ENCODE results near the gene TLK1. TPM values are rescaled to one million over a fixed set of nuclear protein-coding genes. Genes with fewer than 3 reads are reported as not detected.

TLK1 gene
- polyA plus RNA-seq, 1 experiment: 28.3 TPM

DNA sequence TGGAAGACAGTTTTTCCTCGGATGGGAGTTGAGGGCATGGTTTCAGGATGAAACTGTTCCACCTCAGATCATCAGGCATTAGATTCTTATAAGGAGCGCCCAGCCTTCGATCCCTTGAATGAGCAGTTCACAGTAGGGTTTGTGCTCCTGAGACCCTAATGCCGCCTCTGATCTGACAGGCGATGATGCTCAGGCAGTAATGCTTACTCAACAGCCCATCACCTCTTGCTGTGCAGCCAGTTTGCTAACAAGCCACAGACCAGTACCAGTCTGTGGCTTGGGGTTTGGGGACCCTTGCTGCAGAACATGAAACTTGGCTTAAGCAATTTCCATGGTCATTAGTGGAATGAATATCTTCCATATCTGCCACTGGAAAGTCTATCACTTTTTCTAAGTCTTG is 175.3 kb downstream of the TLK1 start:
- Histone ChIP-seq H3K9me3 (ENCODE audit: control insufficient read depth, insufficient read depth, low read length) (no peaks in the 10 kb centered on the region), H3K27ac (ENCODE audit: low read depth, low read length) (no peak overlapping the region), H3K27me3 (ENCODE audit: control insufficient read depth, insufficient read depth, low read length) (no peaks in the 10 kb centered on the region), H3K4me3 (ENCODE audit: low read depth, low read length) (no peak overlapping the region)
- no peak for DNase-seq (ENCODE audit: low read depth, low spot score)
- CTCF ChIA-PET: interaction anchor here (0.6 kb wide), 1 partner anchor 90 kb away, joined by 5 read pairs; no protein-coding TSS in a partner anchor
- no peak for TF ChIP-seq CTCF (IDR thresholded peaks at IDR 0.05; ENCODE audit: low read depth, low read length)
- POLR2A ChIA-PET: interaction anchor here (0.9 kb wide), 1 partner anchor 9 kb away, joined by 4 read pairs; no protein-coding TSS in a partner anchor

DNA sequence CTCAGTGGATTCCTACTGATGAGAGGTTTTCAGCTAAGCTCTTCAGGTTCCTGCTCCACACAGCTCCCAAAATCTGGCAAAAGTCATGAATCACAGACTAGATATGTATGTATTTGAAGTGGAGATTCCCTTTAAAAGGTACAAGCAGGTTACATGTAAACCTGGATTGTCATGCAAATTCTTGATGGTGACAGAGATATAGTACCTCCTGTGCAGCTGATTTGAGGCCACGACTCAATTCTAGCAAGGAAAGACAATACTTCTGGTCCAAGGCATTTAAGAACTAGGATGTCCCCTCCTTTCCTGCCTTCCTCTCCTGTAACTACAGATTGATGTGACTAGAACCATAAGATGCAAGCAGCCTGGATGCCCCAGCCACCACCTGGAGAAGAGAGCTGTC is 176.6 kb downstream of the TLK1 start:
- Histone ChIP-seq H3K9me3 (ENCODE audit: control insufficient read depth, insufficient read depth, low read length) (no peaks in the 10 kb centered on the region), H3K27ac (ENCODE audit: low read depth, low read length) (no peak overlapping the region), H3K4me3 (ENCODE audit: low read depth, low read length) (no peak overlapping the region), H3K27me3 (ENCODE audit: control insufficient read depth, insufficient read depth, low read length) (no peaks in the 10 kb centered on the region)
- TF ChIP-seq CTCF (IDR thresholded peaks at IDR 0.05; ENCODE audit: low read depth, low read length): no peak
- POLR2A ChIA-PET: interaction anchor here (0.7 kb wide), 1 partner anchor 343 kb away, joined by 7 read pairs; no protein-coding TSS in a partner anchor
- DNase-seq (ENCODE audit: low read depth, low spot score): no peak
- CTCF ChIA-PET: interaction anchor here (0.8 kb wide), 1 partner anchor 11 kb away, joined by 4 read pairs; no protein-coding TSS in a partner anchor

GRCh38 chr2:170975943-170976270 is 184.8 kb downstream of the TLK1 start:
- Histone ChIP-seq H3K4me3 (ENCODE audit: low read depth, low read length) (no peak overlapping the region), H3K27me3 (ENCODE audit: control insufficient read depth, insufficient read depth, low read length) (no peaks in the 10 kb centered on the region), H3K27ac (ENCODE audit: low read depth, low read length) (no peak overlapping the region), H3K9me3 (ENCODE audit: control insufficient read depth, insufficient read depth, low read length) (no peaks in the 10 kb centered on the region)
- DNase-seq (ENCODE audit: low read depth, low spot score): no peak
- ChIA-PET CTCF (no interaction called here), POLR2A (no interaction called here)
- TF ChIP-seq CTCF (IDR thresholded peaks at IDR 0.05; ENCODE audit: low read depth, low read length): no peak

- no peak for DNase-seq (ENCODE audit: low read depth, low spot score)
- ChIA-PET CTCF (interaction anchor here (0.7 to 3.4 kb wide), 3 partner anchors 182 to 441 kb away, joined by 4 to 39 read pairs (median 6); no protein-coding TSS in a partner anchor), POLR2A (interaction anchor here (1.2 kb wide), 1 partner anchor 441 kb away, joined by 6 read pairs; no protein-coding TSS in a partner anchor)
- H3K27me3 ChIP-seq (ENCODE audit: control insufficient read depth, insufficient read depth, low read length): no peaks in the 10 kb centered on the region
- H3K27ac ChIP-seq (ENCODE audit: low read depth, low read length): no peak overlapping the region
- H3K9me3 ChIP-seq (ENCODE audit: control insufficient read depth, insufficient read depth, low read length): no peaks in the 10 kb centered on the region
- no peak overlapping the region for H3K4me3 ChIP-seq (ENCODE audit: low read depth, low read length)
- TF ChIP-seq CTCF (IDR thresholded peaks at IDR 0.05; ENCODE audit: low read depth, low read length): no peak
Measured at GRCh38 chr2:170975127-170975942, 185.4 kb downstream of the TLK1 start.

Data from AG04450 (cell line).